GM18505 (cell line): ENCODE data around the gene STX5.
"Not testable (repeated sequence)": the region's sequence is repeated elsewhere in the genome, so short reads cannot be mapped to it uniquely, and the experiment has no call there.

Source experiments
- ATAC-seq: cut with Tn5 transposase; IDR thresholded peaks from one replicate; pipeline ENCODE4 v1.9.1; 2021; ENCODE audit not compliant: unreplicated experiment
- POLR2A ChIP-seq: IDR thresholded peaks from 4 replicates; pipeline ENCODE4 v1.6.1; 2011; ENCODE audit warnings: borderline replicate concordance; ENCODE audit not compliant: insufficient read depth, insufficient read length; ENCODE audit errors: extremely low read depth

Gene STX5, protein sequence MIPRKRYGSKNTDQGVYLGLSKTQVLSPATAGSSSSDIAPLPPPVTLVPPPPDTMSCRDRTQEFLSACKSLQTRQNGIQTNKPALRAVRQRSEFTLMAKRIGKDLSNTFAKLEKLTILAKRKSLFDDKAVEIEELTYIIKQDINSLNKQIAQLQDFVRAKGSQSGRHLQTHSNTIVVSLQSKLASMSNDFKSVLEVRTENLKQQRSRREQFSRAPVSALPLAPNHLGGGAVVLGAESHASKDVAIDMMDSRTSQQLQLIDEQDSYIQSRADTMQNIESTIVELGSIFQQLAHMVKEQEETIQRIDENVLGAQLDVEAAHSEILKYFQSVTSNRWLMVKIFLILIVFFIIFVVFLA

DNA sequence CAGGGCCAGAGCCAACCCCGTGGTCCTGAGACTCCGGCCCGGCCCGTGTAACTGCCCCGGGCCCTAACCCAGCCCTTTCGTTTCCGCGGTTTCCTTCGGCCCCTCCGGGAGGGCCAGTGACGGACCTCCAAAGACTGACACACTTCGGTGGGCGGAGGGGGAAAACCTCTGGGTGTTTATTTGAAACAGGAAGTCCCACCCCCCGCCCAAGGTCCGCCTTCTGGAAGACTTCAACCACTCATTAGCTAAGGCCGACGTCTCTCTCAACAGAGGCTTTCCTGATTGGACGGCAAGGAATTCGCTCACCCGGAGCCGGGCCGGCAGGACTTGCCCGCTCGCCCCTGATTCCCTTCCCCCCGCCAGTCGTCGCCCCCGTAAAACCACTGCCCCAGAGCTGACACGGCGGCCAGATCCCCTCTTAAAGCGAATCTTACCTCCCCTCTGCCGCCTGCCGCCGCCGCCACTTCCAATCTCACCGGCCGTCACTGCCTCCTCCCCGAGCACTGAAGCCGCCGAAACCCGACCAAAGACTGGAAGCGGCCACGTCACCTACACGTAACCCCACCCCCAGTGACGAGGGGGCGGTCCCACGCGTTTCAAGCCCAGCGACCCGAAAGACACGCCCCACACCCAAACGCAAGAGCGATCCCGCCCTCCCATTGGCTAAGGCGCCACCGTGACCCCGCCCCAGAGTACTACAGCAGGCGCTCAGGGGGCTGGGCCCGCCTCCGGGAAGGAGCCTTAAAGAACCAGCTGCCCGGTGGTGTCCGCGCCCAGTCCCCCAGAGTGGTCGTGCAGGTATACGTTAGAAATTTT lies at the start of gene STX5:
Gene STX5, minus strand, starts transcription at position 532 of the 816 bp plus-strand sequence. CDS start 808 bp downstream, outside the sequence.
- peak; percentile 83 for ATAC-seq
- TF ChIP-seq POLR2A = peak; percentile 81

DNA sequence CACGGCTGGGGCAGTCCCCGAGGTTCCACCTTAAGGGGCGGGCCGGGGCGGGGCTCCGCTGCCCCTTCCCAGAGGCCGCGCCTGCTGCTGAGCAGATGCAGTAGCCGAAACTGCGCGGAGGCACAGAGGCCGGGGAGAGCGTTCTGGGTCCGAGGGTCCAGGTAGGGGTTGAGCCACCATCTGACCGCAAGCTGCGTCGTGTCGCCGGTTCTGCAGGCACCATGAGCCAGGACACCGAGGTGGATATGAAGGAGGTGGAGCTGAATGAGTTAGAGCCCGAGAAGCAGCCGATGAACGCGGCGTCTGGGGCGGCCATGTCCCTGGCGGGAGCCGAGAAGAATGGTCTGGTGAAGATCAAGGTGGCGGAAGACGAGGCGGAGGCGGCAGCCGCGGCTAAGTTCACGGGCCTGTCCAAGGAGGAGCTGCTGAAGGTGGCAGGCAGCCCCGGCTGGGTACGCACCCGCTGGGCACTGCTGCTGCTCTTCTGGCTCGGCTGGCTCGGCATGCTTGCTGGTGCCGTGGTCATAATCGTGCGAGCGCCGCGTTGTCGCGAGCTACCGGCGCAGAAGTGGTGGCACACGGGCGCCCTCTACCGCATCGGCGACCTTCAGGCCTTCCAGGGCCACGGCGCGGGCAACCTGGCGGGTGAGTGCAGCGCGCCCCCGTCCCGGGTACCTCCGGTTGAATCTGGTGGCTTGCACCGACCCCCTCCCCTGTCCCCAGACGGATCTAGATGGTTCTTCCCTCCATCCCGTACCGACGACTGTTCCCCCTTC lies 49.1 kb upstream of the STX5 start, which contains the start of gene SLC3A2:
Gene SLC3A2, plus strand, starts transcription at position 94 of the 776 bp plus-strand sequence. Its CDS starts 128 bp downstream, at position 222.
- TF ChIP-seq POLR2A = peak; percentile 98
- ATAC-seq = peak; percentile 67

DNA sequence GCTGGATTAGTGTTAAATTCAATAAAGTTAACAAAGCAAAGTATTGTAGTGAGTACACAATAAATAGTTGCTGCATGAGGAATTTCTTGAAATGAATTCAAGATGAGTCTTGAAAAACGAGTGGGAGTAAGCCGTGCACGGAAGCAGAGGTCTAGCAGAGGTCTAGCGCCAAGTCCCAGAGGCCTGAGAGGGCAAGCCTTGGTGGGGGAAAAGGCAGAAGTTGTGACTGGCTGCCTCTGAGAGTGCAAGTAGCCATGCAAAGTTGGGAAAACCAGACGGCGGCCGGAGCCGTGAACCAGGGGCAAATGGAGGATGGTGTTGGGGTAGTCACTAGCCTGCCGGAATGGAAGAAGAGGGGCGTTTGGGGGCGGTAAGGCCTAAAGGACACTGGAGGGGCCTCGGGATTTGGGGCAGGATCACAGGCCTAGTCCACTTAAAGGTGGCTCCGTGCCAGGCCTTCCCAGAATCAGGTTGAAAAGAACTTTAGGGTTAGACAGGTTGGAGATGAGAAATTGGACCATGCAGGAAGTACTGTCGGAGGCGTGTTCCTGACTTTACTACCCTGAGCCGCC lies 48.5 kb upstream of the STX5 start:
- no peak for TF ChIP-seq POLR2A
- ATAC-seq = peak; percentile 9

DNA sequence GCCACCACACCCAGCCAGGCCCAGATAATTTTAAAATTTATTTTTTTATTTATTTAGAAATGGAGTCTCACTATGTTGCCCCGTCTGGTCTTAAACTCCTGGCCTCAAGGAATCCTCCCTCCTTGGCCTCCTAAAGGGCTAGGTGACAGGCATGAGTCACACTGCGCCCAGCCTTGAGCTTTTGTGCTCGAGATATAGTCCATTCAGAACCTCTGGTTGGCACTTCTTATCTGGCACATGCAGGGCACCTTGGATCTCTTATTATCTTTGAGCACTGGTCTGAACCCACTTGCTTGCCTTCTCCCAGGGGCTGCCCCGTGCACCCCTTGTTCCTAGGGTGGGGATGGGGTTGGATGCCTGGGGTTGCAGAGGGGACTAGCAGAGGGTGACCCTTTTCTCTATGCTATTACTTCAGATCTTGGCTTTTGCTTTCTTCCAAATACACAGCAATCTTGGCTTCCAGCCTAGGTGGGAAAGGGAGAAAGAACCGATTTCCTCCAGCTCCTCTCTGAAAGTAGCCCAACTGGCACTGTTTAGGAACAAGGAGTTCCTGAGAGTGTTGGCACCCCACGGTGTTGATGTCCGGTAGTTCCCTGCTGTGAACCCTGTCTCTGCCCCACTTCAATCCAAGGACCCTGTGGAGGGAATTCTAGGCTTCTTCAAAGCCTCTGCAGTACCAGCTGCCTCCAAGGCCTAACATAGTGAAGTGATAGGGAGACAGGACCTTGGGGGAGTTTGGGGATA lies 47.6 kb upstream of the STX5 start:
- no peak for ATAC-seq

DNA sequence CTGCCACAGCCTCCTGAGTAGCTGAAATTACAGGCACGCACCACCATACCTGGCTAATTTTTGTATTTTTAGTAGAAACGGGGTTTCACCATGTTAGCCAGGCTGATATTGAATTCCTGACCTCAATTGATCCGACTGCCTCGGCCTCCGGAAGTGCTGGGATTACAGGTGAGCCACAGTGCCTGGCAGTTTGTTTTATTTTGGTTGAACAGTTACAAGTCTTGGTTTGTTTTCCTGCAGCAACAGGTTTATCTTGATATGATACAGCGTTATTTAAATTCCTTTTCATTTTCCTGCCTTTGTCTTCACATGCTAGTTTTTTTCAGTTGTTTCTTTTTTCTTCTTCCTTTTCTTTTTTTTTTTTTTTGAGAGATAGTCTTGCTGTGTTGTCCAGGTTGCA lies 44.9 kb upstream of the STX5 start:
- TF ChIP-seq POLR2A = no peak
- no peak for ATAC-seq

More for the DNA sequence above, 47.6 kb upstream of the STX5 start:
- no peak for TF ChIP-seq POLR2A

DNA sequence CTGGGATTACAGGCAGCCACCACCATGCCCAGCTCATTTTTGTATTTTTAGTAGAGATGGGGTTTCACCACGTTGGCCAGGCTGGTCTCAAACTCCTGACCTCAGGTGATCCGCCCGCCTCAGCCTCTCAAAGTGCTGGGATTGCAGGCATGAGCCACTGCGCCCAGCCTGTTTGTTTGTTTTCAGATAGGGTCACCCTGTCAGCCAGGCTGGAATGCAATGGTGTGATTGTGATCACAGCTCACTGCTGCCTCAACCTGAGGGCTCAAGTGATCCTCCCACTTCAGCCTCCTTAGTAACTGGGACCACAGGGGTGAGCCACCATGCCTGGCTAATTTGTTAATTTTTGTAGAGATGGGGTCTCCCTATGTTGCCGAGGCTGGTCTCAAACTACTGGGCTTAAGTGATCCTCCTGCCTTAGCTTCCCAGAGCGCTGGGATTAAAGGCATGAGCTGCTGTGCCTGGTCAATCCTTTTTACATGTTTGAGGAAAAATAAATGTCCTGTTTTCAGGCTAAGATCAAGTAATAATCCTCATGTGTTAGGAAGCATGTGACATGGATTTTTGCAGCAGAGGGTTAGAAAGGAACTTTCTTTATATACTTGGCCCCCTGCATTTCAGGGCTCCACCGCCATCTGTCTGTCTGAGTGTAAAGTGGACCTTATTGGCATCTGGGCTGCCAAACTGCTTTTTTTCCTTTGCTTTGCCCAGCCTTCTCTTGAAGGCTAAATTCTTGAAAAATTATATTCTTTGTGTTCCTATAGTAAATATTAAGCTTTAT lies 44.0 kb upstream of the STX5 start:
- no peak for ATAC-seq
- no peak for TF ChIP-seq POLR2A

DNA sequence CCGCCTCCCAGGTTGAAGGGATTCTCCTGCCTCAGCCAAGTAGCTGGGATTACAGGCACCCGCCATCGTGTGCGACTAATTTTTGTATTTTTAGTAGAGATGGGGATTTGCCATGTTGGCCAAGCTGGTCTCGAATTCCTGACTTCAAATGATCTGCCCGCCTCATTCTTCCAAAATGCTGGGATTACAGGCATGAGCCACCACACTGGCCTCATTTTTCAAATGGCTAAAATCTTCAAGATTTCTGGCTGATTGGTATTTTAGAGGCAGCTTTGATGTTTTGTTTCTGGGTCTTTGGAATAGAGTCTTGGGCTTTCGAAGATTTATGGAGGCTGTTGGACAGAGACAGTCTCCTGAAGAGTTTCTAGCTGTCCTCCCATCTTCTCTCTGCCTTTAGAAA lies 43.0 kb upstream of the STX5 start:
- no peak for ATAC-seq

DNA sequence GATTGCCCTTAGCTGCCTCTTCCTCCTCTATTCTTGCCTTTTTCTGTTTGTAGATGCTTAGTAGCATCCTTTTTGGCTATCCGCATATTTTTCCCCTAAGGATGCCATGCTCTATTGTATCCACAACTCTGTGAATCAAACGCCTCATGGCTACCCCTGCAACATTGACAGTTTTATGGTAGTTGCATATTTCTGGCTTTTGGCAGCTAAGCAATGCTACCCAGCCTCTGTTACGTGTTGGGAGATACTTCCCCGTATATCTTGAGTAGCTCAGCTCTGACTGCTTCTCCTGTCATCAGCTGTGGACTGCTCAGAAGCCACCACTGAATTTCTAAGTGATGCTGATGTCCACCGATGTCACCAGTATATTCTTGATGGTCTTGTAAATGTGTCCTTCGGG lies 33.8 kb upstream of the STX5 start:
- no peak for TF ChIP-seq POLR2A
- no peak for ATAC-seq

More for the DNA sequence above, 43.0 kb upstream of the STX5 start:
- no peak for TF ChIP-seq POLR2A

DNA sequence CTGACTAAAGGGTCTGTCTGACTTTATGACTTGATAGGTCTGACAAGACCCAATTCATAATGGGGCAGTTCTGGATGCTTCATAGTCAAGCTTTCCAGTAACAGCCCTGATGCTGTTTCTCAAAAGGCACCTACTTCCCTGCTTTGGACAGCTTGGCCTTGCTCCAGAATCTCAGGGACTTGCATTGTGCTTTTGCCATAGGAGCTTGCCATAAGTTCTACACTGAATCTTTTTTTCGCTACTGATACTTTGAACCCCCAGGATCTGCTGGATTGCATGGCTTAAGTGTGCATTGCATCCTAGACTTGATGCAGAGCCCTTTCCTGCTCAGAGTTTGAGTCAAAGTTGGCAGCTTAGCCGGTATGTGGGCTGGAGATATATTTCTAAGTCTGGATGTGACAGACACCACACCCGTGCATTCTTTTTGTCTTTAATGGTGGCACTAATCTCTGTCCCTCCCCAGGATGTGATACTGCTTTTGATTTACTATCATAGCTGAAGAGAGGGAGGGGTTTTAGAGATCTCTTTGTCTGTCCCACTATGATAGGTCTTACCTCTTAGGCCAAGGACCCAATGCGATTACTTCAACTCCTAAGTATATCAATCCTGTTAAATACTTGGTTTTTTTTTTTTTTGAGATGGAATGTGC lies 32.0 kb upstream of the STX5 start:
- no peak for TF ChIP-seq POLR2A
- no peak for ATAC-seq

DNA sequence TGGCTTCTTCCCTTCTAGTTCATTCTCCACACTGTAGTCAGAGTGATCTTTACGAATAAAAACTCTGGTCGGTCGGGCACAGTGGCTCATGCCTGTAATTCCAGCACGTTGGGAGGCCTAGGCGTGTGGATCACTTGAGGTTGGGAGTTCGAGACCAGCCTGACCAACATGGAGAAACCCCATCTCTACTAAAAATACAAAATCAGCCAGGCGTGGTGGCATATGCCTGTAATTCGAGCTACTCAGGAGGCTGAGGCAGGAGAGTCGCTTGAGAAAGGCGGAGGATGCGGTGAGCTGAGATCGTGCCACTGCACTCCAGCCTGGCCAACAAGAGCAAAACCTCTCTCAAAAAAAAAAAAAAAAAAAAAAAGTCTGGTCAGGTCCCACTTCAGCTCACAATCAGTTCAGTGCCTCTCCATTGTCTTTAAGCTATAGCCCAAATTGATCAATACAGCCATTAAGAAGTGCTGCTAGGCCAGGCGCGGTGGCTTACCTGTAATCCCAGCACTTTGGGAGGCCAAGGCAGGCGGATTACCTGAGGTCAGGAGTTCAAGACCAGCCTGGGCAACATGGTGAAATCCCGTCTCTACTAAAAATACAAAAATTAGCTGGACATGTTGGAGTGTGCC lies 29.8 kb upstream of the STX5 start:
- ATAC-seq = not testable (repeated sequence)

DNA sequence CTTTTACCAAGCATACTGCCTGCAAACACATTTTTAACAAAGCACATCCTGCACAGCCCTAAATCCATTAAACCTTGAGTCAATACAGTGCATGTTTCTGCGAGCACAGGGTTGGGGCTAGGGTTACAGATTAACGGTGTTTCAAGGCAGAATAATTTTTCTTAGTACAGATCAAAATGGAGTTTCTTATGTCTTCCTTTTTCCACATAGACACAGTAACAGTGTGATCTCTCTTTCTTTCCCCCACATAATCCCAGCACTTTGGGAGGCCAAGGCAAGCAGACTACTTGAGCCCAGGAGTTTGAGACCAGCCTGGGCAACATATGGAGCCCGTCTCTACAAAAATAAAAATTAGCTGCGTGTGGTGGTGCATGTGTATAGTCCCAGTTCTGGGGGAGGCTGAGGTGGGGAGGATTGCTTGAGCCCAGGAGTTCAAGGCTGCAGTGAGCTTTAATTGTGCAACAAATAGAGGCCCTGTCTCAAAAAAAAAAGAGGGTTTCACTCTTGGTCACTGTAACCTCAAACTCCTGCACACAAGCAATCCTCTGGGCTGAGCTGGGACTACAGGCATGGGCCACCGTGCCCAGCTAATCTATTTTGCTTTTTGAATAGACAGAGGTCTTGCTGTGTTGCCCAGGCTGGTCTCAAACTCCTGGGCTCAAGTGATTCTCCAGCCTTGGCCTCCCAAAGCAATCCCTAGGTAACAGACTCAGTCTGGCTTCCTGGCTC lies 29.1 kb upstream of the STX5 start:
- no peak for TF ChIP-seq POLR2A
- no peak for ATAC-seq

DNA sequence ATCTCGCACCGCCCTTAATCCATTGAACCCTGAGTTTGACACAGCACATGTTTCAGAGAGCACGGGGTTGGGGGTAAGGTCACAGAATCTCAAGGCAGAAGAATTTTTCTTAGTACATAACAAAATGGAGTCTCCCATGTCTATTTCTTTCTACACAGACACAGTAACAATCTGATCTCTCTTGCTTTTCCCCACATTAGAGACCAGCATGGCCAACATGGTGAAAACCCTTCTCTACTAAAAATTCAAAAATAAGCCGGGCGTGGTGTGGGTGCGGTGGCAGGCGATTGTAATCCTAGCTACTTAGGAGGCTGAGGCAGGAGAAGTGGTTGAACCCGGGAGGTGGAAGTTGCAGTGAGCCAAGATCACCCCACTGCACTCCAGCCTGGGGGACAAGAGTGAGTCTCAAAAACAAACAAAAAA lies 27.4 kb upstream of the STX5 start:
- ATAC-seq = not testable (repeated sequence)
